Measurements from ENCODE around the gene TMPRSS6.

GRCh38 chr22:37044634-37045625 lies 64.6 kb downstream of the TMPRSS6 start:
- no peak for TF ChIP-seq EGR1 (IDR thresholded peaks at IDR 0.05; ENCODE audit: low read depth)
- TF ChIP-seq CTCF (IDR thresholded peaks at IDR 0.05 in 2 of 3, conservative IDR thresholded peaks at IDR 0.05 in 1 of 3; ENCODE audit: borderline replicate concordance in 1 of 3, insufficient read depth in 1 of 3, low read depth in 2 of 3, low read length in 2 of 3) = no peak
- no peak for TF ChIP-seq ELF1 (IDR thresholded peaks at IDR 0.05; ENCODE audit: borderline replicate concordance, low read depth)
- TF ChIP-seq EZH2 (IDR thresholded peaks at IDR 0.05) = no peak
- TF ChIP-seq POLR2AphosphoS5 (IDR thresholded peaks at IDR 0.05; ENCODE audit: low read depth, low read length) = no peak
- TF ChIP-seq SIN3A (IDR thresholded peaks at IDR 0.05; ENCODE audit: low read depth) = no peak
- no peak for TF ChIP-seq POLR2A (IDR thresholded peaks at IDR 0.05; ENCODE audit: borderline replicate concordance, extremely low read depth, insufficient read depth, insufficient read length)
- no peak for TF ChIP-seq ATF3 (IDR thresholded peaks at IDR 0.05)

Data from HCT116 (cell line).